Cardiac muscle cell (in vitro differentiated cells and primary cell): ENCODE results near the gene LYRM1. TPM values are rescaled to one million over a fixed set of nuclear protein-coding genes. Genes with fewer than 3 reads are reported as not detected.
A peak's percentile ranks its signal among the peaks of the same experiment; 100 is the strongest.

Source experiments
- DNase-seq, 2 donors: peaks; one replicate each; pipeline versions ENCODE4 v3.0.0 to v3.0.0-alpha.2; 2010 to 2017; ENCODE audit warnings: low read depth in 1 of 2, low spot score in 1 of 2
- H3K27ac ChIP-seq: fragments of 200-600 bp; sonication (generic); 2 replicates; pipeline ENCODE4 v1.5.1; 2016
- H3K27me3 ChIP-seq: fragments of 200-600 bp; sonication (generic); 2 replicates; pipeline ENCODE4 v1.6.0; 2016; ENCODE audit warnings: control low read depth
- H3K36me3 ChIP-seq: fragments of 200-600 bp; sonication (generic); 2 replicates; pipeline ENCODE4 v1.5.1; 2016; ENCODE audit warnings: control low read depth
- H3K4me1 ChIP-seq: fragments of 200-600 bp; sonication (generic); 2 replicates; pipeline ENCODE4 v1.8.1; 2017; ENCODE audit warnings: low read depth, mild to moderate bottlenecking, mixed run types
- H3K4me3 ChIP-seq: fragments of 200-600 bp; sonication (generic); 2 replicates; pipeline ENCODE4 v1.5.1; 2016; ENCODE audit warnings: mild to moderate bottlenecking
- H3K9me3 ChIP-seq: fragments of 200-600 bp; sonication (generic); 2 replicates; pipeline ENCODE4 v1.5.1; 2017; ENCODE audit warnings: low read depth, mild to moderate bottlenecking, control low read depth
- CTCF ChIP-seq: IDR thresholded peaks from 2 replicates; pipeline ENCODE4 v1.5.1; 2012; ENCODE audit warnings: low read depth, mild to moderate bottlenecking, low read length
- polyA plus RNA-seq: library from polyadenylated mRNA; unstranded; fragments of >200 nt; fragmentation: Nextera tagmentation; extraction: Ambion mirVana; gene quantifications from 2 replicates; pipeline ENCODE4 v1.2.1, GENCODE V29; 2016
- total RNA-seq: library from RNA; depleted of rRNA; stranded (reverse); fragments of >200 nt; gene quantifications from 2 replicates; pipeline ENCODE4 v1.2.3, GENCODE V29; 2016

LYRM1 gene
- total and polyA plus RNA-seq, 2 experiments from 2014 or later = 37.3 to 42.6 TPM

GRCh38 chr16:20930365-20930690 lies 29.8 kb downstream of the LYRM1 start:
- no peaks in the 10 kb centered on the region for H3K36me3 ChIP-seq
- H3K4me3 ChIP-seq = no peak overlapping the region
- peaks cover 12% of the 10 kb centered on the region for H3K4me1 ChIP-seq
- DNase-seq = no peak
- H3K27ac ChIP-seq = peak overlapping the region; percentile 82
- no peaks in the 10 kb centered on the region for H3K9me3 ChIP-seq
- TF ChIP-seq CTCF = no peak
- H3K27me3 ChIP-seq = no peaks in the 10 kb centered on the region

GRCh38 chr16:20931066-20931600 lies 30.6 kb downstream of the LYRM1 start:
- no peak for TF ChIP-seq CTCF
- Histone ChIP-seq H3K27me3 (no peaks in the 10 kb centered on the region), H3K4me1 (peaks cover 12% of the 10 kb centered on the region), H3K4me3 (no peak overlapping the region), H3K27ac (peak overlapping the region; percentile 82), H3K36me3 (no peaks in the 10 kb centered on the region), H3K9me3 (no peaks in the 10 kb centered on the region)
- DNase-seq = no peak

GRCh38 chr16:20933589-20933988 lies 33.0 kb downstream of the LYRM1 start:
- no peak overlapping the region for H3K4me3 ChIP-seq
- H3K27ac ChIP-seq = no peak overlapping the region
- peaks cover 12% of the 10 kb centered on the region for H3K4me1 ChIP-seq
- no peak for TF ChIP-seq CTCF
- H3K27me3 ChIP-seq = no peaks in the 10 kb centered on the region
- no peaks in the 10 kb centered on the region for H3K9me3 ChIP-seq
- DNase-seq = peak in 1 of 2 donors; percentile 14
- H3K36me3 ChIP-seq = no peaks in the 10 kb centered on the region

- Histone ChIP-seq H3K27me3 (no peaks in the 10 kb centered on the region), H3K4me3 (no peak overlapping the region), H3K36me3 (no peaks in the 10 kb centered on the region), H3K27ac (no peak overlapping the region), H3K4me1 (no peaks in the 10 kb centered on the region), H3K9me3 (no peaks in the 10 kb centered on the region)
- TF ChIP-seq CTCF = no peak
- no peak for DNase-seq
These were observed 37.2 kb downstream of the LYRM1 start for GRCh38 chr16:20937736-20938135.

- DNase-seq = peak in 1 of 2 donors; percentile 39
- no peaks in the 10 kb centered on the region for H3K4me1 ChIP-seq
- H3K27ac ChIP-seq = no peak overlapping the region
These were observed 37.9 kb downstream of the LYRM1 start for GRCh38 chr16:20938426-20938825.

More at GRCh38 chr16:20938426-20938825, 37.9 kb downstream of the LYRM1 start:
- no peak for TF ChIP-seq CTCF
- Histone ChIP-seq H3K4me3 (no peak overlapping the region), H3K27me3 (no peaks in the 10 kb centered on the region), H3K36me3 (no peaks in the 10 kb centered on the region), H3K9me3 (no peaks in the 10 kb centered on the region)
